NCI-H1048 (cell line): ENCODE measurements around the gene ZNF101.
"Not testable (repeated sequence)": the region's sequence is repeated elsewhere in the genome, so short reads cannot be mapped to it uniquely, and the experiment has no call there.

Experiments
- DNase-seq: peaks from one replicate; lab custom pipeline; 2025; lab: John Stamatoyannopoulos, UW

The ZNF101 gene

DNA sequence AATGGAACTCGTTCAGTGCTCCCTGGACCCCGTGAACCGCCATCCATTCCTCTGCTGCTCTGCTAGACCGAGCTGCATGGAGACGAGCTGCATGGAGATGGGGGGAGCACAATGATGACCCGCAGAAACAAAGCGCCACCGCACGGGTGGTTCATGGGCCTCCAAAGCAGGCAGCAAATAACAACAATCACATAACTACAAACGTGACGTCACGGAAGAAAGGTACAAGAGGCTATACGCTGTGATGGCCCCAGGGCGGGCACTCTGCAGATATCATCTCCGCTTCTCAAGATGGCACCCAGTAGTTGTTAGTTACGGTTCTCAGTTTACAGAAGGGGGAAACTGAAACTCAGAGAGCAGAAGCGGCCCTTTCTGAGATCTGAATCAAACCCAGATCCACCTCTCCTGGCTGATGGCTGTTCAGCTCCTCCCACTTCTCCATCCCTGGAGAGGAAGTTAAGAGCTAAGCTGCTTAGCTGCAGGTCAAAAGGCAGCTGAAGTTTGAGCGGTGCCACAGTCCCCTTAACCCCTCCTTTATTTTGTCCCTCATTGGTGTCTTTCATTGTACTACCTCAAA, 6.9 kb upstream of the ZNF101 start:
- no peak for DNase-seq

DNA sequence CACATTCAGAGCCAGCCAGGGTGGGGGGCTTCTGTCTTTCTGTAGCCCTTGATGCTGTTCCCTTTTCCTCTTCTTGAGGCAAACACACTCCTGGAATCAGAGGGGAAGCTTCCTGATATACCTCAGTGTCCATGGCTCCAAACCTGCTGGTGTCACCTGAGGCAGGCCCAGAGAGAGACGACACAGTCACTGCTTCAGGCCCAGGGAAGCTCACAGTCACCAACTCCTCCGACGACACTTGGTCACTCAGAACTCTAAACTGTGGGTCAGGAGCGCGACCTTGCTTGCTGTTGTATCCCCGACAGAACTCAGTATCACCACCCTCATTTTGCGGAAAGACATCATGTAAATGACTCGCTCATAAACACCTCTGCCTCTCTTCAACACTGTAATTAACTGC, 6.3 kb upstream of the ZNF101 start:
- DNase-seq = no peak

DNA sequence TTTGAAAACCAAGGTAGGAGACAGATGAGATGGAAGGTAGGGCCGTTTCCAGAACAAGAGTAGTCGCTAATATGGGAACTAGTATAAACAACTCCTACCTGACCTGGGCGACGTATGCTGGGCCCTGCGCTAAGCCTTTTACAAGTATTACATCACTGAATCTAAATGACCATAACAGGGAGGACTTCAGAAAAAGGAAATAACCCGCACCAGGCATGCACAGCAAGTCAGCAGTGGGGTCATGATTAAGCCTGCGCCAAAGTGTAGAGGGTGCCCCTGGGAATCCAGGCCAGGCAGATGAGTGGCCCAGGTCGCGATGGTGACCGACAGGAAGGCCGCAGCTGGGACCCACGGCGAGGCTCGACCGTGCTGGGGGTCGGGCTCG, 5.8 kb upstream of the ZNF101 start:
- no peak for DNase-seq

DNA sequence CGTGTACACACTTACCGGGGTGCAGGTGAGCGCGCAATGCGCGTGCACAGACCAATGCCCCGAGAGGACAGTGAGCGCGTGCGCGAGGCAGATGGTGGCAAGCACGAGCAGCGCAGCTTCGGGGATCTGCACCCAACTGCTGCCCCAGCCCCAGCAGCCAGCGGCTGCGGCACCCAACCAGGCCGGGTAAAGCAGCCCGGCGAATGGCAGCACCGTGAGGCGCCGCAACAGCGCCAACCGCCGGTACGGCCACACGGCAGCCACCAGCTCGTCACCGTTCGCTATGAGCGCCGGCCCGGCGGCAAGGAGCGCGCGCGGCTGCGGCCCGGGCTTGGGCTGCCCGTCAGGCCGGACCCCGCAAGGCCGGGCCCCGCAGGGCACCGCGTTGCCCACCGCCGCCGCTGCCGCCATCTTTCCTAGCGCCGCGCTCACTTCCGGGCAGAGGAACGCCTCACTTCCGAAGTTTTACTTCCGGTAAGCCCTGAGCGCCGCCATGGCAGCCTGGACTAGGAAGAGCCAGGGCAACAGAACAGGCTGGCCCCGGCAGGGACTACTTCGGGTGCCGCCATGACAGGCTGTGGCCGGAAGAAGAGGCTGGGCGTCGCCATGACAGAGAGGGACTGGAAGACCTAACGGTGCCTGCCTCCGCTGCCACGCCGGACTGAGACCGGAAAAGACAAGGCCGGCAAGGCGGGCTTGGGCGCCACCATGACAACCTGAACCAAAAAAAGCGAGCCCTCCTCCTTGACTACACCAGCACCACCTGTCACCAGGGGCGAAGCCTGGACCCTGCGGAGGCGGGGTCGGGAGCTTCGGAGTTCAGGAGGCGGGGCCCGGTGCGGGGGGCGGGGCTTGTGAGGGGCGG, 5.2 kb upstream of the ZNF101 start, which contains the start of gene ATP13A1:
TSS of gene ATP13A1 (minus strand) at position 421 of the 865 bp plus-strand sequence. CDS start at position 411, 10 bp downstream.
- peak; percentile 95 for DNase-seq

DNA sequence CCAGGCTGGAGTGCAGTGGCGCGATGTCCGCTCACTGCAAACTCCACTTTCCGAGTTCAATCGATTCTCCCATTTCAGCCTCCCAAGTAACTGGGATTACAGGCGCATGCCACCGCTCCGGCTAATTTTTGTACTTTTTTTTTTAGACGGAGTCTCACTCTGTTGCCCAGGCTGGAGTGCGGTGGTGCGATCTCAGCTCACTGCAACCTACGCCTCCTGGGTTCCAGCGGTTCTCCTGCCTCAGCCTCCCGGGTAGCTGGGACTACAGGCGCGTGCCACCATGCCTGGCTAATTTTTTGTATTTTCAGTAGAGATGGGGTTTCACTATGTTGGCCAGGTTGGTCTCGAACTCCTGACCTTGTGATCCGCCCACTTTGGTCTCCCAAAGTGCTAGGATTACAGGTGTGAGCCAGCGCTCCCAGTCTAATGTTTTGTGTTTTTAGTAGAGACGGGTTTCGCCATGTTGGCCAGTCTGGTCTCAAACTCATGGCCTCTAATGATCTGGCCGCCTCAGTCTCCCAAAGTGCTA, 3.2 kb upstream of the ZNF101 start:
- DNase-seq = not testable (repeated sequence)

DNA sequence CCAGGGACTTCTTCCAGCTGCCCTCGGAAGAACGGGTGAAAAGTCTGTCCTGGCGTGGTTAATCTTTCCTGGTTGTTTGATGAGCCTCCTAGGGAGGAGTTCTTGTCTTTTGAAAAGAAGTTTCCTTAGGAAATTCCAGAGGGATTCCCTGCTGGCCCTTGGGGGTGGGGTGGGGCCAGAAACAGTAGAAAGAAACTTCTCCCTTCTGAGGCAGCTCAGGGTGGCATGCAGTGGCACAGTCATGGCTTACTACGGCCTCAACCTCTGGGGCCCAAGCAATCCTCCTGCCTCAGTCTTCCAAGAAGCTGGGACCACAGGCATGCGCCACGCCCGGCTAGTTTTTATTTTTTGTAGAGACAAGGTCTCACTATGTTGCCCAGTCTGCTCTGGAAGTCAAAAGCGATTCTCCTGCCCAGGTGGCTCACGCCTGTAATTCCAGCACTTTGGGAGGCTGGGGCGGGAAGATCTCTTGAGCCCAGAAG, 1.5 kb downstream of the ZNF101 start:
- no peak for DNase-seq

DNA sequence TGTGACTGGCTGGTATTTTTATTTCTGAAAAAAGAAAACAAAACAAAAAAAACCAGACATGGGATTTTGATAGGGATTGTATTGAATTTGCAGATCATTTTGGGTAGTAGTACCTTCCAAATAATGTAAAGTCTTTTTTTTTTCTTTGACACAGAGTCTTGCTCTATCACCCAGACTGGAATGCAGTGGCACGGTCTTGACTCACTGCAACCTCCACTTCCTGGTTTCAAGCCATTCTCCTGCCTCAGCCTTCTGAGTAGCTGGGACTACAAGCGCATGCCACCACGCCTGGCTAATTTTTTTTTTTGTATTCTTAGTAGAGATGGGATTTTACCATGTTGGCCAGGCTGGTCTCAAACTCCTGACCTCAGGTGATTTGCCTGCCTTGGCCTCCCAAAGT, 4.2 kb downstream of the ZNF101 start:
- DNase-seq = no peak

DNA sequence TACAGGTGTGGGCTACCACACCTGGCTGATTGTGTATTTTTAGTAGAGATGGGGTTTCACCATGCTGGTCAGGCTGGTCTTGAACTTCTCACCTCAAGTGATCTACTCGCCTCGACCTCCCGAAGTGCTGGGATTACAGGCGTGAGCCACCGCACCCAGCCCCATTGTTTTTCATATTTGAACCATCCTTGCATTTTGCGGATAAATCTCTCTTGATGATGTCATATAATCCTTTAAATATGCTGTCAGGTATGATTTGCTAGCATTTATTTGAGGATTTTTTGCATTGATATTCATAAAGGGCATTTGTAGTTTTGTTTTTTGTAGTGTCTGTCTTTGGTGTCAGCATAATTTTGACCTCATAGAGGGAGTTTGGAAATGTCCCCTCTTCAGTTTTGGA, 5.7 kb downstream of the ZNF101 start:
- no peak for DNase-seq

DNA sequence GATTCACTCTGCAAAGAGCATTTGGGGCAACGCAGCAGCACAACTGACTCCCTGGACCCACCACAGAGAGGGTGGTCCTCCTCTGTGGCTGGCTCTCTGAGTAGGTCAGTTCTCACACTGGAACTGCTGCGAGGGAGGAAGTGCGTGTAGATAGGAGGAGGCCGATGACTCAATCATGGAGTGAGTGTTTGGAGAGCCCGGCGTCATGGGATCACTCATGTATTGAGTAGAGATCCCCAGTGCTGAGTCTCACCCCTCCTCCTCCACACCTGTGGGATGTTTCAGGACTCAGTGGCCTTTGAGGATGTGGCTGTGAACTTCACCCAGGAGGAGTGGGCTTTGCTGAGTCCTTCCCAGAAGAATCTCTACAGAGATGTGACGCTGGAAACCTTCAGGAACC, 8.9 kb downstream of the ZNF101 start:
- DNase-seq = no peak

DNA sequence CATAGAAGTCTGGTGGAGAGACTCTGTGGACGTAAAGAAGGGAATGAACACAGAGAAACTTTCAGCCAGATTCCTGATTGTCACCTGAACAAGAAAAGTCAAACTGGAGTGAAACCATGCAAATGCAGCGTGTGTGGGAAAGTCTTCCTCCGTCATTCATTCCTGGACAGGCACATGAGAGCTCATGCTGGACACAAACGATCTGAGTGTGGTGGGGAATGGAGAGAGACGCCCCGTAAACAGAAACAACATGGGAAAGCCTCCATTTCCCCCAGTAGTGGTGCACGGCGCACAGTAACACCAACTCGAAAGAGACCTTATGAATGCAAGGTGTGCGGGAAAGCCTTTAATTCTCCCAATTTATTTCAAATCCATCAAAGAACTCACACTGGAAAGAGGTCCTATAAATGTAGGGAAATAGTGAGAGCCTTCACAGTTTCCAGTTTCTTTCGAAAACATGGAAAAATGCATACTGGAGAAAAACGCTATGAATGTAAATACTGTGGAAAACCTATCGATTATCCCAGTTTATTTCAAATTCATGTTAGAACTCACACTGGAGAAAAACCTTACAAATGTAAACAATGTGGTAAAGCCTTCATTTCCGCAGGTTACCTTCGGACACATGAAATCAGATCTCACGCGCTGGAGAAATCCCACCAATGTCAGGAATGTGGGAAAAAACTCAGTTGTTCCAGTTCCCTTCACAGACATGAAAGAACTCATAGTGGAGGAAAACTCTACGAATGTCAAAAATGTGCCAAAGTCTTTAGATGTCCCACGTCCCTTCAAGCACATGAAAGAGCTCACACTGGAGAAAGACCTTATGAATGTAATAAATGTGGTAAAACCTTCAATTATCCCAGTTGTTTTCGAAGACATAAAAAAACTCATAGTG, 10.8 kb downstream of the ZNF101 start:
- no peak for DNase-seq

DNA sequence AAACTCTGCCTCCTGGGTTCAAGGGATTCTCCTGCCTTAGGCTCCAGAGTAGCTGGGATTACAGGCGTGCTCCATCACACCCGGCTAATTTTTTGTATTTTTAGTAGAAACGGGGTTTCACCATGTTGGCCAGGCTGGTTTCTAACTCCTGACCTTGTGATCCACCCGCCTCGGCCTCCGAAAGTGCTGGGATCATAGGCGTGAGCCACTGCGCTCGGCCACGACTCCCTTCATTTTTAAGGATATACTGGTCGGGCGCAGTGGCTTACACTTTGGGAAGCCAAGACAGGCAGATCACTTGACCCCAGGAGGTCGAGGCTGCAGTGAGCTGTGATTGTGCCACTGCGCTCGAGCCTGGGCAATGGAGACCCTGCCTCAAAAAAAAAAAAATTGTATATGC, 17.5 kb downstream of the ZNF101 start:
- DNase-seq = not testable (repeated sequence)

DNA sequence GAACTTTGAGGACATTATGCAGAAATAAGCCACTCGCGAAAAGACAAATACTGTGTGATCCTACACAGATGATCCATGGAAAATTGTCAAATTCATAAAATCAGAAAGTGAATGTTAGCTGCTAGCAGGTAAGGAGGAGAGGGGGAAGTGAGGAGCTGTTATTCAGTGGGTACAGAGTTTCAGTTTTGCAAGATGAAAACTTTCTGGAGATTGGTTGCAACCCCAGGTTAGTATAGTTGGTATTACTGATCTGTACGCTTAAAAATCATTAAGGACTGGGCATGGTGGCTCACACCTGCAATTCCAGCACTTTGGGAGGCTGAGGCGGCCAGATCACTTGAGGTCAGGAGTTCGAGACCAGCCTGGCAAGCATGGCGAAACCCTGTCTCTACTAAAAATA, 17.9 kb downstream of the ZNF101 start:
- no peak for DNase-seq

DNA sequence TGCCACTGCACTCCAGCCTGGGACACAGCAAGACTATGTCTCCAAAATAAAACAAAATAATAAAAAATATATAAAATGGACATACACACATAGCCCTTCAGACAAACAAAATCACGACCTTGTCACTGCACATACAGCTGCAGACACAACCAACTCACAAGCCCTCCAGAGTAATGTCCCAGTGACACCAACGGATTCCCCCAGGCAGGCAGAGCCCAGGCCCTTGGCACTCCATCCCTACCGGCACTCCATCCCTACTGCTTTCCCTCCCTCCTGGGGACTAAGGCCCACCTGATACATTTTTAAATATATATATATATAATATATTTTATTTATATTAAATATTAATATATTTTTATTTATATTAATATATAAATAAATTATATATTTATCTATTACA, 18.5 kb downstream of the ZNF101 start:
- DNase-seq = no peak

DNA sequence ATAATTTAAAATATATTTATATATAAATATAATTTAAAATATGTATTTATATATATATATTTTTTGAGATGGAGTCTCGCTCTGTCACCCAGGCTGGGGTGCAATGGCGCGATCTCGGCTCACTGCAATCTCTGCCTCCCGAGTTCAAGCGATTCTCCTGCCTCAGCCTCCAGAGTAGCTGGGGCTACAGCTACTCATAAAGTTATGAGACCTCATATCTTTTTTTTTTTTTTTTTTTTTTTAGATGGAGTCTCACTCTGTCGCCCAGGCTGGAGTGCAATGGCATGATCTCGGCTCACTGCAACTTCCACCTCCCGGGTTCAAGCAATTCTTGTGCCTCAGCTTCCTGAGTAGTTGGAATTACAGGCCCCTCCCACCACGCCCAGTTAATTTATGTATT, 20.4 kb downstream of the ZNF101 start:
- DNase-seq = not testable (repeated sequence)

DNA sequence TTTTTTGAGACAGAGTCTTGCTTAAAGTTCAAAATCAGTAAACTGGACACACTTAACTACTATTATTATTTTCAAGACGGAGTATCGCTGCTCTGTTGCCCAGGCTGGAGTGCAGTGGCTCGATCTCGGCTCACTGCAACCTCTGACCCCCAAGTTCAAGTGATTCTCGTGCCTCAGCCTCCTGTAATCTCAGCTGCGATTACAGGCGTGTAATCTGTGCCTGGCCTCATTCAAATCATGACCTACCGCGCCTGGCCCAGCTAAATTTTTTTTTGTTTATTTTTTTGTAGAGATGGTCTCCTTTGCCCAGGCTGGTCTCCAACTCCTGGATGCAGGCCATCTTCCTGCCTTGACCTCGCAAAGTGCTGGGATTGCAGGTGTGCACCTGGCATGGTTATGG, 23.0 kb downstream of the ZNF101 start:
- no peak for DNase-seq

DNA sequence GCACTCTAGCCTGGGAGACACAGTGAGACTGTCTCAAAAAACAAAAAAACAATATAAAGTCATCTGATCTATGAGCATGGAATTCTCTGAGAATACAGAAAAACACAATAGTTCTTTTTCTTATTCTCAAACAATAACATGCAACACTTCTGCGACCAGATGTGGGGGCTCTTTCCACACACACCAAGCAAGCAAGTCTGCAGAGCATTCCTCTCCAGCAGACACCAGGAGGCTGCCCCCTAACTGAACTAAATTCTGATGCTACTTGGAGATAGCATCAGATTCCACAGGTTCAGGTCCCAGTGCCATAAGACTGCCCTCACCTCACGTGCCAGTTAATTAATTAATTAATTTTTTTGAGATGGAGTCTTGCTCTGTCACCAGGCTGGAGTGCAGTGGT, 27.7 kb downstream of the ZNF101 start:
- no peak for DNase-seq

DNA sequence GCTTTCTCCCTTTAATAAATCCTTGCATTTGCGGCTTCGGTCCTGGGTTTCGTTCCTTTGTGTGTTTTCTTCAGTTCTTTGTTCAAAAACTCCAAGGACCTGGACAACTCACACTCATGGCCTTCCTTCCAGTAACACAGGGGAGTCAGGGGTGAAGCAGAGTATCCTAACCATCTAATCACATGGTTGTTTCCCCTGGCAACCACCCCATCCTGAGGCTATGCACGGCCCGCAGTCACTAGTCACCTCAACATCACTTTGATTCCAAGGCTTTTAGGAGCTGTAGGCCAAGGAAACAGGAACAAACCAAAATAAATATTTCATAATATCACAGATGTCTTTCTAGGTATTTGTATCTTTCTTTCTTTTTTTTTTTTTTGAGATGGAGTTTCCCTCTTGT, 28.9 kb downstream of the ZNF101 start:
- no peak for DNase-seq

DNA sequence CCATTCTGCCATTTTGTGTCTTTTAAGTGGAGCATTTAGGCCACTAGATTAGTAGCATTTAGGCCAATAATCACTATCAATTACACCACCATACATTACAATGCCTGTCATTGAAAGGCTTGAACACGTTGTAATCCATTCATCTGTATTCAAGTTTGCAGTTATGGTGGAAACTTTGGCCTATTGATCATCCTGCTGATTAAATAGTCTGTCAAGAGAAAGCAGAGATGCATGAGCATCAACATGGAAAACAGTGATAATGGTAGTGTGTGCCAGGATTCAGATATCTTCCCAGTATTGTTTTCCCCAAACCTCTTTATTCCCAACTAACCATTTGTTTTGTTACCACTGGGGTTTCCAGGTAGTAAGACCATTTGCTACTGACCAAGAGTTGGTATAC, 31.9 kb downstream of the ZNF101 start:
- DNase-seq = not testable (repeated sequence)

DNA sequence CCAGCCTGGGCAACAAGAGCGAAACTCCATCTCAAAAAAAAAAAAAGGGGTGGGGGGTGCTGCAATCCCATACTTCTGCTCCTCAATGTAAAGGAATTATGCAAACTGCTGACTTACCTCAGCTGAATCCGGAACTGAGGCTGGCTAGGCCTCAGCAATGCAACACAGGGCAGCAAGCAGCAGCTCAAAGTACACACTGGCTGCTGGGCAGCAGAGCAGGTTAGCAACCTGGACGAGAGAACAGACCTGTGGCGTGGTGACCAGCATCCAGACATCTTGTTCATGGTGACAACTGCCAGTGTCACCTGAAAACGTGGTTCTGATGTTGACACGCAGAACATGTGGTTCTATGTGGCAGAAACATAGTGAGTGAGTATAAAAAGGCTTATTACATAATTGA, 36.2 kb downstream of the ZNF101 start:
- no peak for DNase-seq

DNA sequence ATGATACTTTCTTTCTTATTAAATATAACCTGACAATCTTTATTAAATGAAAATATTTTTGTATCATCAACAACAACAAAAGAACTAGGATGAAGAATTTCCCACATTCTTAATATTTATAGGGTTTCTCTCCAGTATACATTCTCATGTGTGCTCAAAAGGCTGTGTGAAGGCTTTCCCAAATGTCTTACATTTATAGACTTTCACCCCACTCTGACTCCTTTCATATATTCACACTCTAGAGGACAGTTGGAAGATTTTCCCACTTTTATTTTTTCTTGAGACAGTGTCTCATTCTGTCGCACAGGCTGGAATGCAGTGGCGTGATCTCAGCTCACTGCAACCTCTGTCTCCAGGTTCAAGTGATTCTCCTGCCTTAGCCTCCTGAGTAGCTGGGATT, 41.9 kb downstream of the ZNF101 start:
- no peak for DNase-seq

DNA sequence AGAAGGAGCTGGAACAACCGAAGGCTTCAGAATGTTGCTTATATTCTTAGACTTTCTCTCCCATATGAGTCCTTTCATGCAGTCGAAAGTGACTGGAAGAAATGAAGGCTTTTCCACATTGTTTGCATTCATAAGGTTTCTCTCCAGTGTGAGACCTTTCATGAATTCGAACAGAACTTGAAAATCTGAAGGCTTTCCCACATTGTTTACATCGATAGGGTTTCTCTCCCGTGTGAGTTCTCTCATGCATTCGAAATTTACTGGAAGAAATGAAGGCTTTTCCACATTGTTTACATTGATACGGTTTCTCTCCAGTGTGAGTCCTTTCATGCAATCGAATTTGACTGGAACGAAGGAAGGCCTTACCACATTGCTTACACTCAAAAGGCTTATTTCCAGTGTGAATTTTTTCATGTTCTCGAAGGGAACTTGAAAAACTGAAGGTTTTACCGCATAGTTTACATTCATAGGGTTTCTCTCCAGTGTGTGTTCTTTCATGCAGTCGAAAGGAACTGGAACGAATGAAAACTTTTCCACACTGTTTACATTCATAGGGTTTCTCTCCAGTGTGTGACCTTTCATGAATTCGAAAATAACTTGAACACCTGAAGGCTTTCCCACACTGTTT, 42.8 kb downstream of the ZNF101 start:
- DNase-seq = no peak
